ENCODE results near the gene WDFY3.
A peak's percentile ranks its signal among the peaks of the same experiment; 100 is the strongest.

Gene WDFY3

GRCh38 chr4:84750260-84750959, 216.1 kb downstream of the WDFY3 start:
- TF ChIP-seq CTCF (IDR thresholded peaks at IDR 0.05; ENCODE audit: low read depth, low read length, missing control alignments) = peak; percentile 47
- DNase-seq (ENCODE audit: extremely low read depth, low read depth) = peak; percentile 17
- no peak overlapping the region for H3K4me3 ChIP-seq (replicated peaks; ENCODE audit: low read depth, low read length)

- DNase-seq (ENCODE audit: extremely low read depth, low read depth) = no peak
- no peak for TF ChIP-seq CTCF (IDR thresholded peaks at IDR 0.05; ENCODE audit: low read depth, low read length, missing control alignments)
- H3K4me3 ChIP-seq (replicated peaks; ENCODE audit: low read depth, low read length) = no peak overlapping the region
These were observed 226.4 kb downstream of the WDFY3 start for GRCh38 chr4:84740057-84740456.

DNA sequence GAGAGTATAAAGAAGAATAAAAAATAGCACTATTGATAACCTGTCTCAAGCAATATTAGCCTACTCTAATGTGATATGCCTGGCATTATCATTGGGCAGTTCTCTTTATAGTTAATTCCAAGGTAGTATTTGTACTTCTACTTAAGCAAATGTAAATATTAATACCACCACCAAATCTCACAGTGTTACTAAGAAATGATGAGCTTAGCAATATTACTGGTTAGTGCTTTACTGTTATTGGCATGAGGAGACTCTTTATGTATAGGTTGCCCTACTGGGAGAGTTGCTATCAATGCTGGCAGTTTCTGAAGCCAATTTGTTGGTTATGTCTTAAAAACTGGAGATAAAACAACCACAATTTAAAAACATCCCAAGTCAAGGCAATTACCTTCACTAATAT, 227.9 kb downstream of the WDFY3 start:
- no peak for DNase-seq (ENCODE audit: extremely low read depth, low read depth)
- H3K4me3 ChIP-seq (replicated peaks; ENCODE audit: low read depth, low read length) = no peak overlapping the region
- TF ChIP-seq CTCF (IDR thresholded peaks at IDR 0.05; ENCODE audit: low read depth, low read length, missing control alignments) = no peak

DNA sequence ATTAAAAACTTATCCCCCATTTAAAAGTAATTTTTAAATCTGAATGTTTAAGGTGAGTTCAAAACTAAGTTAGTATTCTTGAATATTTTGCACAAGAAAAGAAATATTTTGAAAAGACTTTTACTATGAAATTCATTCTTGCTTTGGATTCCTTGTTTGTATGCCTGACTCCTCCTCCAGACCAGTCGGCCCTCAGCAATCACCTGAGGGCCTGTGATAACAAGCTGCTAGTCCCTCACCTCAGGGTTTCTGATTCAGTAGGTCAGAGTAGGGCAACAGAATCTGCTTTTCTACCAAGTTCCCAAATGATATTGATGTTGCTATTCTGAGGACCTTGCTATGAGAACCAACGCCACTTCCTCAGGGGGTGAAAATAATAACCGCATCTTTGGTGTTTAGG, 228.8 kb downstream of the WDFY3 start:
- no peak for TF ChIP-seq CTCF (IDR thresholded peaks at IDR 0.05; ENCODE audit: low read depth, low read length, missing control alignments)
- no peak overlapping the region for H3K4me3 ChIP-seq (replicated peaks; ENCODE audit: low read depth, low read length)
- DNase-seq (ENCODE audit: extremely low read depth, low read depth) = no peak

DNA sequence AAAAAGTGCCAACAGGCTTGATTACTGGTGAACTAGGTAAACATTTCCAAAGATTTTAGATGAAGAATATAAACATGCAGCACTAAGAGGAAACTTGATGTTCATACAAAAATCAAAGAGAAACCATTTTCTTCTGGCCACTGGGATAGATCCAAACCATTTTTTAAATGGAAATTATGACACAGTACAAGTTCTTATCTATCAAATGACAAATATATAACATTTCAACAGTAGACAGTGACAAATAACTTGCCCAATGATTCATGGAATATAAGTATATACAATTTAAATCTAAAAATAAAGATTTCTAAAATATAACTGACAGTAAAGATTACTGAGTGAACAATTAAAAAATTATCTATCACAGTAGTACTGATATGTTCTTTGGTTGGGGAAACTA, 232.5 kb downstream of the WDFY3 start:
- TF ChIP-seq CTCF (IDR thresholded peaks at IDR 0.05; ENCODE audit: low read depth, low read length, missing control alignments) = no peak
- H3K4me3 ChIP-seq (replicated peaks; ENCODE audit: low read depth, low read length) = no peak overlapping the region
- DNase-seq (ENCODE audit: extremely low read depth, low read depth) = no peak

DNA sequence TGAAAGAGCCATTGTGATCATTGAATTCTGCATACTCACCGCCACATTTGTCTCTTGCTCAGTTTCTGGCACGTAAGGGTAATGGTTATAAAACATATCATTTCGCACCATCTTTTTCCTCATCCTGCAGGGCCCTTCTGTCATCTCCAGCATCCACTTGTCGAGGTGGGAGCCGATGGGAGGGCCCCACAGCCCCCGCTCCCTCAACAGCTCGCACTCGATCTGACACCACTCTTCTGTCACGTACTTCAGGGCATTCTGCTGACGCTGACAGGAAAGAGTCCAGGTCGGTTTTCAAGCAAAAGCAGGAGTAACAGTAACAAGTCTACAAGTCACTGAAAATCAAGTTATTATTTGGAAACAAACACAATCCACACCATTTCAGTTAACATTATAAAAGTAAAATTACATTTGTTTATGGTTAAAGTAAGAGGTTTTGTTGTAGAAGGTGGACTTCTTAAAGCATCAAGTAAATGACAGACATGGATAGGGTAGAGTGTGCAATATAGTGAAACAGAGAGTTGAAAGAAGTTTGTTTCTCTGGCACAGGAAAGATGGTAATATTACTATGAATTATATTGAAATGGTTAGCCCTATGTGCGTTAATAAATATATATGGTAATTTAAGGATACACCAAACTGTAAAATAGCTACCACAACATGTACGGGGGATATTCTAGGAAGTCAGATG, 233.0 kb downstream of the WDFY3 start:
- no peak for TF ChIP-seq CTCF (IDR thresholded peaks at IDR 0.05; ENCODE audit: low read depth, low read length, missing control alignments)
- DNase-seq (ENCODE audit: extremely low read depth, low read depth) = no peak
- H3K4me3 ChIP-seq (replicated peaks; ENCODE audit: low read depth, low read length) = no peak overlapping the region

All from HFF-Myc (cell line).